HepG2 (cell line): ENCODE measurements around the gene ZNF507. TPM values are rescaled to one million over a fixed set of nuclear protein-coding genes. Genes with fewer than 3 reads are reported as not detected.

Experiments
- ATAC-seq: fragments of 200-7000 bp; cut with Tn5 transposase; 3 replicates; pipeline ENCODE4 v1.9.1; 2020; ENCODE audit warnings: mild to moderate bottlenecking, moderate library complexity
- BruUV-seq: library from RNA; stranded (reverse); fragments of 400-500 nt; replicated peaks from 2 replicates; lab custom pipeline; 2021; lab: Mats Ljungman, UMichigan
- CTCF ChIA-PET: fragments of 300-600 bp; formaldehyde crosslinking; extraction: SDS; loops from one replicate; lab custom pipeline; 2021; ENCODE audit warnings: low total read pairs, inconsistent platforms, low intra/inter-chr PET ratio; lab: Yijun Ruan, JAX
- POLR2A ChIA-PET: fragments of 350-600 bp; sonication (Branson Sonifier 250); formaldehyde crosslinking; loops from one replicate; lab custom pipeline; 2020; ENCODE audit warnings: antibody characterized with exemption, inconsistent platforms; lab: Yijun Ruan, JAX
- DNase-seq: peaks from one replicate; pipeline ENCODE4 v3.0.0-alpha.2; 2015; ENCODE audit warnings: low spot score
- FAIRE-seq: peaks from 3 replicates; lab custom pipeline; 2011; peaks lifted over from hg19 to GRCh38; lab: Jason Lieb, UNC
- H2AFZ ChIP-seq: one replicate; pipeline ENCODE4 v1.6.1; 2011; ENCODE audit warnings: low read length, inconsistent platforms
- H3K27ac ChIP-seq: fragments of 300-600 bp; 3 replicates; pipeline ENCODE4 v1.8.0; 2011; ENCODE audit warnings: mixed run types, mild to moderate bottlenecking, mixed read lengths, low read length, inconsistent platforms; ENCODE audit not compliant: insufficient read depth; ENCODE audit errors: extremely low read length
- H3K27me3 ChIP-seq, 2 experiments: fragments of 200-600 bp in 1 of 2; 2 replicates in 1 of 2; 3 replicates in 1 of 2; pipeline versions ENCODE4 v1.6.0 to v1.8.0; 2011; ENCODE audit warnings: low read length in 2 of 2, mild to moderate bottlenecking in 2 of 2, moderate library complexity in 2 of 2, inconsistent platforms in 1 of 2; ENCODE audit not compliant: insufficient read depth in 2 of 2, control insufficient read depth in 1 of 2
- H3K36me3 ChIP-seq, 2 experiments: fragments of 200-600 bp in 1 of 2; replicated peaks in 1 of 2; 2 replicates in 1 of 2; 3 replicates in 1 of 2; pipeline versions ENCODE4 v1.5.1 to v1.8.0; 2011; ENCODE audit warnings: low read length in 2 of 2, inconsistent platforms in 1 of 2; ENCODE audit not compliant: insufficient read depth in 2 of 2, control insufficient read depth in 1 of 2
- H3K4me1 ChIP-seq: 2 replicates; pipeline ENCODE4 v1.5.1; 2012; ENCODE audit warnings: low read length, inconsistent platforms; ENCODE audit not compliant: insufficient read depth
- H3K4me2 ChIP-seq: 2 replicates; pipeline ENCODE4 v1.6.0; 2011; ENCODE audit warnings: low read depth, low read length, inconsistent platforms
- H3K4me3 ChIP-seq, 3 experiments: fragments of 200-600 bp in 1 of 3; sonication (generic), shearing (Covaris generic) in 1 of 3; replicated peaks in 1 of 3; 2 replicates each; pipeline ENCODE4 v1.5.1; 2011 to 2016; ENCODE audit warnings: low read length in 3 of 3, inconsistent platforms in 2 of 3, low read depth in 2 of 3, mild to moderate bottlenecking in 2 of 3, control low read depth in 1 of 3, mixed read lengths in 1 of 3; ENCODE audit not compliant: insufficient read depth in 1 of 3
- H3K79me2 ChIP-seq: one replicate; pipeline ENCODE4 v1.6.1; 2011; ENCODE audit warnings: low read length, inconsistent platforms; ENCODE audit not compliant: insufficient read depth
- H3K9ac ChIP-seq: 2 replicates; pipeline ENCODE4 v1.6.0; 2011; ENCODE audit warnings: mild to moderate bottlenecking, low read depth, low read length, inconsistent platforms; ENCODE audit not compliant: insufficient read depth
- H3K9me3 ChIP-seq: 2 replicates; pipeline ENCODE4 v1.5.1; 2012; ENCODE audit warnings: mild to moderate bottlenecking, low read length
- H4K20me1 ChIP-seq: 2 replicates; pipeline ENCODE4 v1.6.0; 2011; ENCODE audit warnings: inconsistent platforms, mild to moderate bottlenecking, low read length, moderate library complexity; ENCODE audit not compliant: insufficient read depth
- BRD4 ChIP-seq: sonication (generic); formaldehyde crosslinking; IDR thresholded peaks from 2 replicates; pipeline ENCODE4 v1.4.0; 2020; ENCODE audit warnings: missing genetic modification reagents
- CBX1 ChIP-seq: IDR thresholded peaks from one replicate; pipeline ENCODE4 v1.6.1; 2016; ENCODE audit warnings: antibody characterized with exemption, low read depth
- CHD2 ChIP-seq: IDR thresholded peaks from 2 replicates; pipeline ENCODE4 v1.6.1; 2011; ENCODE audit warnings: low read depth, low read length, improper control_type of control experiment
- FOXM1 ChIP-seq: sonication (generic); formaldehyde crosslinking; IDR thresholded peaks from 2 replicates; pipeline ENCODE4 v1.5.0; 2020; ENCODE audit warnings: missing genetic modification reagents
- MED1 ChIP-seq: sonication (generic); formaldehyde crosslinking; IDR thresholded peaks from 2 replicates; pipeline ENCODE4 v1.4.0; 2020; ENCODE audit warnings: missing genetic modification reagents
- NFE2 ChIP-seq: sonication (generic); formaldehyde crosslinking; IDR thresholded peaks from 2 replicates; pipeline ENCODE4 v1.4.0; 2020; ENCODE audit warnings: missing genetic modification reagents
- NFKB2 ChIP-seq: sonication (generic); formaldehyde crosslinking; IDR thresholded peaks from 2 replicates; pipeline ENCODE4 v1.4.0; 2020; ENCODE audit warnings: missing genetic modification reagents, borderline replicate concordance
- SP2 ChIP-seq: sonication (generic); formaldehyde crosslinking; IDR thresholded peaks from 2 replicates; pipeline ENCODE4 v1.5.1; 2020; ENCODE audit warnings: mild to moderate bottlenecking, missing genetic modification reagents
- TBL1XR1 ChIP-seq: fragments of 150-350 bp; IDR thresholded peaks from 2 replicates; pipeline ENCODE4 v1.6.1; 2014; ENCODE audit warnings: borderline replicate concordance, low read length; ENCODE audit not compliant: partially characterized antibody
- ZBTB8A ChIP-seq: sonication (generic); formaldehyde crosslinking; IDR thresholded peaks from 2 replicates; pipeline ENCODE4 v1.4.0; 2020; ENCODE audit warnings: mild to moderate bottlenecking, low read depth, missing genetic modification reagents, borderline replicate concordance
- ZFP62 ChIP-seq: sonication (generic); formaldehyde crosslinking; IDR thresholded peaks from 2 replicates; pipeline ENCODE4 v1.4.0; 2020; ENCODE audit warnings: missing genetic modification reagents
- ZNF33B ChIP-seq: sonication (generic); formaldehyde crosslinking; IDR thresholded peaks from 2 replicates; pipeline ENCODE4 v1.5.1; 2020; ENCODE audit warnings: mild to moderate bottlenecking, missing genetic modification reagents
- ZNF343 ChIP-seq: sonication (generic); formaldehyde crosslinking; IDR thresholded peaks from 2 replicates; pipeline ENCODE4 v1.4.0; 2020; ENCODE audit warnings: mild to moderate bottlenecking, missing genetic modification reagents
- ZNF562 ChIP-seq: sonication (generic); formaldehyde crosslinking; IDR thresholded peaks from 2 replicates; pipeline ENCODE4 v1.8.0; 2022; ENCODE audit warnings: missing genetic modification reagents, borderline replicate concordance
- ZNF891 ChIP-seq: sonication (generic); formaldehyde crosslinking; IDR thresholded peaks from 2 replicates; pipeline ENCODE4 v1.5.0; 2020; ENCODE audit warnings: mild to moderate bottlenecking, missing genetic modification reagents
- ZSCAN21 ChIP-seq: sonication (generic); formaldehyde crosslinking; IDR thresholded peaks from 2 replicates; pipeline ENCODE4 v1.8.0; 2022; ENCODE audit warnings: mild to moderate bottlenecking, missing genetic modification reagents, moderate library complexity, borderline replicate concordance
- WGBS: methylation state at CpG from one replicate; pipeline ENCODE4 v1.1.6; 2017; ENCODE audit warnings: low lambda C conversion rate; 5-methylcytosine and 5-hydroxymethylcytosine counted together
- in situ Hi-C: cut with HindIII; loops from 2 replicates; pipeline ENCODE4 v1.10.0; 2017; ENCODE audit warnings: low pct_unique_long_range_greater_than_20kb; ENCODE audit not compliant: extremely low pct_ligation_motif_present
- intact Hi-C: fragments of 100-400 bp; cut with micrococcal nuclease; formaldehyde crosslinking; loops from one replicate; pipeline ENCODE4 v1.10.0; 2022; ENCODE audit not compliant: unreplicated experiment
- polyA plus RNA-seq, 8 experiments: library from polyadenylated mRNA; depleted of rRNA in 3 of 8; stranded (reverse) in 7 of 8; unstranded in 1 of 8; fragments of >200 nt; fragmentation: Illumina TruSeq in 4 of 8; extraction: Trizol in 4 of 8; gene quantifications; 2 replicates each; pipeline versions ENCODE4 v1.2.1 to v1.2.3, GENCODE V29; 2011 to 2016; ENCODE audit warnings: low read depth in 4 of 8, missing spikeins in 1 of 8, mixed read lengths in 1 of 8; ENCODE audit not compliant: insufficient read depth in 1 of 8
- total RNA-seq, 5 experiments: library from RNA; depleted of rRNA; stranded (reverse); fragments of >200 nt; fragmentation: Illumina TruSeq; extraction: Trizol; gene quantifications; 2 replicates each; pipeline ENCODE4 v1.2.3, GENCODE V29; 2016; ENCODE audit warnings: low read depth in 1 of 5
- TF ChIP-seq, protein P1 (sequence below): sonication (generic); formaldehyde crosslinking; IDR thresholded peaks from 2 replicates; pipeline ENCODE4 v1.4.0; 2020; ENCODE audit warnings: missing genetic modification reagents, borderline replicate concordance
- TF ChIP-seq, protein P2 (sequence below): sonication (generic); formaldehyde crosslinking; conservative IDR thresholded peaks from 2 replicates; pipeline ENCODE4 v1.5.0; 2020; ENCODE audit warnings: missing genetic modification reagents

The ZNF507 gene
- total and polyA plus RNA-seq, 2 of the 13 experiments (the other 11 are each of a cell fraction or from before 2014, with no cell fraction given), result 7.3 to 10.9 TPM

DNA sequence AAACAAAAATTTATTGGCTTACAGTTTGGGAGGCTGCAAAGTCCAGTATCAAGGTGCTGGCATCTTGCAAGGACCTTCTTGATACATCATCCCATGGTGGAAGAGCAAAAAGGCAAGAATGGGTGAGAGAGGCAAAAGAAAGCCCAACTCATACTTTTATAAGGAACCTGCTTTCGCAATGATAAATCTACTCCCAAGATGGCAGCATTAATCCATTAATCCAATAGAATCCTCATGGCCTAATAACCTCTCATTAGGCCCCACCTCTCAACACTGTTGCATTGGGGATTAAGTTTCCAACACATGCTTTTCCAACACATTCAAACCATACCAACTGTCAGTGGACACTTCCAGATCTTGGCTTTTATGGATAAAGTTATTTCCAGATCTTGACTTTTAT, 48.7 kb upstream of the ZNF507 start:
- Histone ChIP-seq H4K20me1 (no peaks in the 10 kb centered on the region), H3K4me2 (no peak overlapping the region), H3K27ac (no peak overlapping the region), H3K4me3 (no peak overlapping the region), H3K79me2 (no peaks in the 10 kb centered on the region), H3K27me3 (no peaks in the 10 kb centered on the region; a peak in 1 of 5 replicates), H2AFZ (no peak overlapping the region), H3K9me3 (no peaks in the 10 kb centered on the region), H3K4me1 (no peaks in the 10 kb centered on the region), H3K9ac (no peak overlapping the region), H3K36me3 (no peaks in the 10 kb centered on the region)
- POLR2A ChIA-PET, result no interaction called here
- in situ Hi-C loops, result loop anchor here (10.0 kb wide), 1 partner anchor 268 kb away; no protein-coding TSS in a partner anchor
- no peak for FAIRE-seq
- ATAC-seq, result no peak
- whole genome bisulfite sequencing, result 100% methylated on average over 1 of the region's 1 CpG
- BruUV-seq, result no TSS peak
- CTCF ChIA-PET, result no interaction called here
- intact Hi-C loops, result no loop called here
- no peak for DNase-seq
- no peak for TF ChIP-seq ZSCAN21
- TF ChIP-seq ZNF562 (CRISPR knock-in tag), result no peak
- TF ChIP-seq NFE2 (CRISPR knock-in tag), result no peak
- no peak for TF ChIP-seq CHD2
- no peak for TF ChIP-seq ZNF891 (CRISPR knock-in tag)
- no peak for TF ChIP-seq TBL1XR1

GRCh38 chr19:32302778-32303177, 42.6 kb upstream of the ZNF507 start:
- intact Hi-C loops (no loop called here), in situ Hi-C loops (no loop called here)
- CTCF ChIA-PET, result no interaction called here
- ATAC-seq (no peak), DNase-seq (no peak), FAIRE-seq (no peak)
- H3K9me3 ChIP-seq, result 0 out of 2 replicates have a peak, but pooled peaks cover 9% of the 10 kb centered on the region
- H4K20me1 ChIP-seq, result no peaks in the 10 kb centered on the region
- no peak overlapping the region for H3K27ac ChIP-seq
- H3K9ac ChIP-seq, result no peak overlapping the region
- H3K4me2 ChIP-seq, result no peak overlapping the region
- no peaks in the 10 kb centered on the region for H3K36me3 ChIP-seq
- no TSS peak for BruUV-seq
- H3K4me3 ChIP-seq, result no peak overlapping the region
- H2AFZ ChIP-seq, result no peak overlapping the region
- no peaks in the 10 kb centered on the region for H3K27me3 ChIP-seq
- POLR2A ChIA-PET, result no interaction called here
- no peaks in the 10 kb centered on the region for H3K79me2 ChIP-seq
- TF ChIP-seq ZFP62 (no peak), NFKB2 (CRISPR knock-in tag) (no peak), ZBTB8A (CRISPR knock-in tag) (no peak), ZNF33B (no peak), MED1 (no peak), ZNF343 (no peak), BRD4 (CRISPR knock-in tag) (no peak), FOXM1 (CRISPR knock-in tag) (no peak), CBX1 (no peak), SP2 (CRISPR knock-in tag) (no peak)
- TF ChIP-seq, protein P1, sequence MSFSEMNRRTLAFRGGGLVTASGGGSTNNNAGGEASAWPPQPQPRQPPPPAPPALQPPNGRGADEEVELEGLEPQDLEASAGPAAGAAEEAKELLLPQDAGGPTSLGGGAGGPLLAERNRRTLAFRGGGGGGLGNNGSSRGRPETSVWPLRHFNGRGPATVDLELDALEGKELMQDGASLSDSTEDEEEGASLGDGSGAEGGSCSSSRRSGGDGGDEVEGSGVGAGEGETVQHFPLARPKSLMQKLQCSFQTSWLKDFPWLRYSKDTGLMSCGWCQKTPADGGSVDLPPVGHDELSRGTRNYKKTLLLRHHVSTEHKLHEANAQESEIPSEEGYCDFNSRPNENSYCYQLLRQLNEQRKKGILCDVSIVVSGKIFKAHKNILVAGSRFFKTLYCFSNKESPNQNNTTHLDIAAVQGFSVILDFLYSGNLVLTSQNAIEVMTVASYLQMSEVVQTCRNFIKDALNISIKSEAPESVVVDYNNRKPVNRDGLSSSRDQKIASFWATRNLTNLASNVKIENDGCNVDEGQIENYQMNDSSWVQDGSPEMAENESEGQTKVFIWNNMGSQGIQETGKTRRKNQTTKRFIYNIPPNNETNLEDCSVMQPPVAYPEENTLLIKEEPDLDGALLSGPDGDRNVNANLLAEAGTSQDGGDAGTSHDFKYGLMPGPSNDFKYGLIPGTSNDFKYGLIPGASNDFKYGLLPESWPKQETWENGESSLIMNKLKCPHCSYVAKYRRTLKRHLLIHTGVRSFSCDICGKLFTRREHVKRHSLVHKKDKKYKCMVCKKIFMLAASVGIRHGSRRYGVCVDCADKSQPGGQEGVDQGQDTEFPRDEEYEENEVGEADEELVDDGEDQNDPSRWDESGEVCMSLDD, result no peak
- TF ChIP-seq, protein P2, sequence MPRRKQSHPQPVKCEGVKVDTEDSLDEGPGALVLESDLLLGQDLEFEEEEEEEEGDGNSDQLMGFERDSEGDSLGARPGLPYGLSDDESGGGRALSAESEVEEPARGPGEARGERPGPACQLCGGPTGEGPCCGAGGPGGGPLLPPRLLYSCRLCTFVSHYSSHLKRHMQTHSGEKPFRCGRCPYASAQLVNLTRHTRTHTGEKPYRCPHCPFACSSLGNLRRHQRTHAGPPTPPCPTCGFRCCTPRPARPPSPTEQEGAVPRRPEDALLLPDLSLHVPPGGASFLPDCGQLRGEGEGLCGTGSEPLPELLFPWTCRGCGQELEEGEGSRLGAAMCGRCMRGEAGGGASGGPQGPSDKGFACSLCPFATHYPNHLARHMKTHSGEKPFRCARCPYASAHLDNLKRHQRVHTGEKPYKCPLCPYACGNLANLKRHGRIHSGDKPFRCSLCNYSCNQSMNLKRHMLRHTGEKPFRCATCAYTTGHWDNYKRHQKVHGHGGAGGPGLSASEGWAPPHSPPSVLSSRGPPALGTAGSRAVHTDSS, result no peak
- no peaks in the 10 kb centered on the region for H3K4me1 ChIP-seq
